Natural killer cell (primary cell): ENCODE measurements around the gene RBM6. TPM values are rescaled to one million over a fixed set of nuclear protein-coding genes. Genes with fewer than 3 reads are reported as not detected.

ENCODE experiments used
- ATAC-seq, 3 donors: fragments of 150-1000 bp in 2 of 3; fragments of 200-7000 bp in 1 of 3; cut with Tn5 transposase; 1 replicate in 1 of 3; 2 replicates in 2 of 3; pipeline ENCODE4 v1.10.0; 2021; ENCODE audit warnings: mild to moderate bottlenecking in 2 of 3, moderate library complexity in 2 of 3
- DNase-seq, 2 donors: peaks; one replicate each; pipeline versions ENCODE4 v3.0.0 to v3.0.0-alpha.2; 2013 to 2021; ENCODE audit warnings: mixed read lengths in 1 of 2
- H3K27ac ChIP-seq: one replicate; pipeline ENCODE4 v1.5.1; 2013; ENCODE audit warnings: mild to moderate bottlenecking, low read length
- H3K27me3 ChIP-seq: one replicate; pipeline ENCODE4 v1.6.1; 2013; ENCODE audit warnings: low read length; ENCODE audit not compliant: control insufficient read depth, insufficient read depth
- H3K36me3 ChIP-seq: one replicate; pipeline ENCODE4 v1.6.1; 2013; ENCODE audit warnings: low read length; ENCODE audit not compliant: control insufficient read depth, insufficient read depth
- H3K4me1 ChIP-seq: one replicate; pipeline ENCODE4 v1.6.1; 2013; ENCODE audit warnings: low read length; ENCODE audit not compliant: control insufficient read depth, insufficient read depth
- H3K4me3 ChIP-seq: one replicate; pipeline ENCODE4 v1.5.1; 2013; ENCODE audit warnings: low read length
- H3K9me3 ChIP-seq: one replicate; pipeline ENCODE4 v1.6.1; 2013; ENCODE audit warnings: low read length; ENCODE audit not compliant: control insufficient read depth, insufficient read depth
- H3K27ac Mint-ChIP-seq, 2 donors: one replicate each; pipeline ENCODE4 v1.8.0; 2022; ENCODE audit warnings: mild to moderate bottlenecking in 2 of 2, mixed read lengths in 2 of 2, moderate library complexity in 1 of 2
- H3K27me3 Mint-ChIP-seq, 2 donors: one replicate each; pipeline ENCODE4 v1.8.0; 2022; ENCODE audit warnings: low read depth in 2 of 2, mixed read lengths in 2 of 2
- H3K36me3 Mint-ChIP-seq: one replicate; pipeline ENCODE4 v1.8.0; 2022; ENCODE audit warnings: mixed read lengths
- H3K4me1 Mint-ChIP-seq, 2 donors: one replicate each; pipeline ENCODE4 v1.8.0; 2022; ENCODE audit warnings: mixed read lengths in 2 of 2
- H3K4me3 Mint-ChIP-seq: one replicate; pipeline ENCODE4 v1.8.0; 2022; ENCODE audit warnings: mild to moderate bottlenecking, moderate library complexity, mixed read lengths
- H3K9me3 Mint-ChIP-seq, 2 donors: one replicate each; pipeline ENCODE4 v1.8.0; 2022; ENCODE audit warnings: mixed read lengths in 2 of 2
- CTCF ChIP-seq: fragments of 200-600 bp; IDR thresholded peaks from one replicate; pipeline ENCODE4 v1.8.0; 2022; ENCODE audit warnings: antibody characterized with exemption
- WGBS: methylation state at CpG from one replicate; pipeline ENCODE4 v1.1.7; 2013; ENCODE audit warnings: missing lambda C conversion rate; ENCODE audit not compliant: insufficient coverage; 5-methylcytosine and 5-hydroxymethylcytosine counted together
- intact Hi-C: fragments of 100-400 bp; cut with micrococcal nuclease; formaldehyde crosslinking; loops from one replicate; pipeline ENCODE4 v1.14.2; 2022
- total RNA-seq, 4 donors: library from RNA; stranded (reverse); fragments of 120-200 nt in 1 of 4; gene quantifications; one replicate each; pipeline versions ENCODE4 v1.2.3 to v1.2.4, GENCODE V29; 2013 to 2022

RBM6 gene
- total RNA-seq, 3 donors from 2014 or later (not counting 1 experiment from before 2014, with no cell fraction given): 155 to 193 (median 157) TPM

- Mint-ChIP-seq H3K4me1 (peaks cover 3 to 8% of the 10 kb centered on the region in 2 donors), H3K27ac (no peak overlapping the region), H3K36me3 (no peaks in the 10 kb centered on the region), H3K27me3 (no peaks in the 10 kb centered on the region), H3K9me3 (no peaks in the 10 kb centered on the region), H3K4me3 (no peak overlapping the region)
- Histone ChIP-seq H3K36me3 (peaks cover 17% of the 10 kb centered on the region), H3K9me3 (no peaks in the 10 kb centered on the region), H3K4me3 (no peak overlapping the region), H3K27ac (no peak overlapping the region), H3K4me1 (no peaks in the 10 kb centered on the region), H3K27me3 (no peaks in the 10 kb centered on the region)
- no peak for DNase-seq
- WGBS: 90% methylated on average over 11 of the region's 12 CpGs
- intact Hi-C loops: loop anchor here (5.0 kb wide), 1 partner anchor 148 kb away; no protein-coding TSS in a partner anchor
- no peak for ATAC-seq
- TF ChIP-seq CTCF: no peak
These were observed 184.8 kb downstream of the RBM6 start for GRCh38 chr3:50124800-50125178.

GRCh38 chr3:50125541-50126286 lies 185.8 kb downstream of the RBM6 start:
- WGBS: 90% methylated on average over 8 of the region's 9 CpGs
- peaks cover 3 to 8% of the 10 kb centered on the region in 2 donors for H3K4me1 Mint-ChIP-seq

GRCh38 chr3:50126287-50127211 lies 186.6 kb downstream of the RBM6 start:
- Mint-ChIP-seq H3K4me3 (no peak overlapping the region), H3K27ac (no peak overlapping the region), H3K4me1 (peaks cover 3 to 8% of the 10 kb centered on the region in 2 donors), H3K9me3 (no peaks in the 10 kb centered on the region), H3K36me3 (no peaks in the 10 kb centered on the region), H3K27me3 (no peaks in the 10 kb centered on the region)
- Histone ChIP-seq H3K9me3 (no peaks in the 10 kb centered on the region), H3K4me1 (no peaks in the 10 kb centered on the region), H3K27me3 (no peaks in the 10 kb centered on the region), H3K36me3 (peaks cover 2% of the 10 kb centered on the region), H3K27ac (no peak overlapping the region), H3K4me3 (no peak overlapping the region)
- intact Hi-C loops: no loop called here
- WGBS: 97% methylated on average over 15 of the region's 16 CpGs
- no peak for TF ChIP-seq CTCF
- DNase-seq (no peak), ATAC-seq (no peak)

More at GRCh38 chr3:50125541-50126286, 185.8 kb downstream of the RBM6 start:
- Histone ChIP-seq H3K4me3 (no peak overlapping the region), H3K36me3 (peaks cover 7% of the 10 kb centered on the region), H3K9me3 (no peaks in the 10 kb centered on the region), H3K27me3 (no peaks in the 10 kb centered on the region), H3K4me1 (no peaks in the 10 kb centered on the region), H3K27ac (no peak overlapping the region)
- no peak for TF ChIP-seq CTCF
- ATAC-seq (no peak), DNase-seq (no peak)
- intact Hi-C loops: no loop called here
- Mint-ChIP-seq H3K27ac (no peak overlapping the region), H3K27me3 (no peaks in the 10 kb centered on the region), H3K36me3 (no peaks in the 10 kb centered on the region), H3K9me3 (no peaks in the 10 kb centered on the region), H3K4me3 (no peak overlapping the region)

Other genes starting within 250 kb of the RBM6 start
- gene AMIGO3, start 220.5 kb upstream of the RBM6 start, total RNA-seq: 1 to 10 TPM in 2 of 3 donors, not detected in 1; 1.3 to 1.9 TPM
- gene GMPPB, start 216.2 kb upstream of the RBM6 start, total RNA-seq: 10 to 100 TPM; 24.1 to 28.9 (median 27.5) TPM
- 10 to 100 TPM; 53.7 to 68.7 (median 57.9) TPM for gene IP6K1, start 153.6 kb upstream of the RBM6 start, total RNA-seq
- gene CDHR4, start 140.3 kb upstream of the RBM6 start, total RNA-seq: under 1 TPM in 1 of 3 donors, not detected in 2; 0.30 TPM
- gene INKA1, start 136.9 kb upstream of the RBM6 start, total RNA-seq: under 1 TPM in 2 of 3 donors, not detected in 1; 0.52 to 0.83 TPM
- 100 to 1,000 TPM; 283 to 358 (median 336) TPM for gene UBA7, start 126.2 kb upstream of the RBM6 start, total RNA-seq
- 1 to 10 TPM; 3.3 to 6.2 (median 4.0) TPM for gene TRAIP, start 83.6 kb upstream of the RBM6 start, total RNA-seq
- not detected for gene CAMKV, start 70.2 kb upstream of the RBM6 start, total RNA-seq
- gene MST1R, start 36.3 kb upstream of the RBM6 start, total RNA-seq: 1 to 10 TPM; 1.6 to 3.4 (median 2.2) TPM
- 1 to 10 TPM; 3.7 to 8.1 (median 7.9) TPM for gene MON1A, start 10.3 kb upstream of the RBM6 start, total RNA-seq
- 100 to 1,000 TPM; 359 to 473 (median 401) TPM for gene RBM5, start 148.8 kb downstream of the RBM6 start, total RNA-seq
- 1 to 10 TPM in 1 of 3 donors, under 1 TPM in 2; 0.16 to 1.1 (median 0.78) TPM for gene SEMA3F, start 215.2 kb downstream of the RBM6 start, total RNA-seq